ENCODE measurements around the gene PRKCA.

GRCh38 chr17:66506641-66507040 lies 204.2 kb downstream of the PRKCA start:
- TF ChIP-seq, protein P1, sequence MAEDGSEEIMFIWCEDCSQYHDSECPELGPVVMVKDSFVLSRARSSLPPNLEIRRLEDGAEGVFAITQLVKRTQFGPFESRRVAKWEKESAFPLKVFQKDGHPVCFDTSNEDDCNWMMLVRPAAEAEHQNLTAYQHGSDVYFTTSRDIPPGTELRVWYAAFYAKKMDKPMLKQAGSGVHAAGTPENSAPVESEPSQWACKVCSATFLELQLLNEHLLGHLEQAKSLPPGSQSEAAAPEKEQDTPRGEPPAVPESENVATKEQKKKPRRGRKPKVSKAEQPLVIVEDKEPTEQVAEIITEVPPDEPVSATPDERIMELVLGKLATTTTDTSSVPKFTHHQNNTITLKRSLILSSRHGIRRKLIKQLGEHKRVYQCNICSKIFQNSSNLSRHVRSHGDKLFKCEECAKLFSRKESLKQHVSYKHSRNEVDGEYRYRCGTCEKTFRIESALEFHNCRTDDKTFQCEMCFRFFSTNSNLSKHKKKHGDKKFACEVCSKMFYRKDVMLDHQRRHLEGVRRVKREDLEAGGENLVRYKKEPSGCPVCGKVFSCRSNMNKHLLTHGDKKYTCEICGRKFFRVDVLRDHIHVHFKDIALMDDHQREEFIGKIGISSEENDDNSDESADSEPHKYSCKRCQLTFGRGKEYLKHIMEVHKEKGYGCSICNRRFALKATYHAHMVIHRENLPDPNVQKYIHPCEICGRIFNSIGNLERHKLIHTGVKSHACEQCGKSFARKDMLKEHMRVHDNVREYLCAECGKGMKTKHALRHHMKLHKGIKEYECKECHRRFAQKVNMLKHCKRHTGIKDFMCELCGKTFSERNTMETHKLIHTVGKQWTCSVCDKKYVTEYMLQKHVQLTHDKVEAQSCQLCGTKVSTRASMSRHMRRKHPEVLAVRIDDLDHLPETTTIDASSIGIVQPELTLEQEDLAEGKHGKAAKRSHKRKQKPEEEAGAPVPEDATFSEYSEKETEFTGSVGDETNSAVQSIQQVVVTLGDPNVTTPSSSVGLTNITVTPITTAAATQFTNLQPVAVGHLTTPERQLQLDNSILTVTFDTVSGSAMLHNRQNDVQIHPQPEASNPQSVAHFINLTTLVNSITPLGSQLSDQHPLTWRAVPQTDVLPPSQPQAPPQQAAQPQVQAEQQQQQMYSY (CRISPR knock-in tag; IDR thresholded peaks at IDR 0.05), result no peak
- no peak for TF ChIP-seq BHLHE40 (IDR thresholded peaks at IDR 0.05; ENCODE audit: low read length)
- TF ChIP-seq, protein P2, sequence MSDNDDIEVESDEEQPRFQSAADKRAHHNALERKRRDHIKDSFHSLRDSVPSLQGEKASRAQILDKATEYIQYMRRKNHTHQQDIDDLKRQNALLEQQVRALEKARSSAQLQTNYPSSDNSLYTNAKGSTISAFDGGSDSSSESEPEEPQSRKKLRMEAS (IDR thresholded peaks at IDR 0.05), result no peak
- no peak for TF ChIP-seq ZBTB39 (CRISPR knock-in tag; IDR thresholded peaks at IDR 0.05)
- no peak for TF ChIP-seq YY1 (IDR thresholded peaks at IDR 0.05; ENCODE audit: insufficient read depth, insufficient replicate concordance, low read depth, low read length)
- no peak for TF ChIP-seq TGIF2 (CRISPR knock-in tag; IDR thresholded peaks at IDR 0.05)
- no peak for TF ChIP-seq CTCF (CRISPR knock-in tag; IDR thresholded peaks at IDR 0.05)
- no peak for TF ChIP-seq SPEN (CRISPR knock-in tag; IDR thresholded peaks at IDR 0.05; ENCODE audit: low read depth)
- TF ChIP-seq RBM22 (optimal IDR thresholded peaks at IDR 0.05; ENCODE audit: low read length), result no peak
- no peak for TF ChIP-seq THYN1 (CRISPR knock-in tag; IDR thresholded peaks at IDR 0.05; ENCODE audit: borderline replicate concordance, low read depth)
- TF ChIP-seq HES4 (CRISPR knock-in tag; IDR thresholded peaks at IDR 0.05; ENCODE audit: borderline replicate concordance), result no peak
- no peak for TF ChIP-seq SRF (IDR thresholded peaks at IDR 0.05; ENCODE audit: low read depth, low read length)
- TF ChIP-seq, protein P3, sequence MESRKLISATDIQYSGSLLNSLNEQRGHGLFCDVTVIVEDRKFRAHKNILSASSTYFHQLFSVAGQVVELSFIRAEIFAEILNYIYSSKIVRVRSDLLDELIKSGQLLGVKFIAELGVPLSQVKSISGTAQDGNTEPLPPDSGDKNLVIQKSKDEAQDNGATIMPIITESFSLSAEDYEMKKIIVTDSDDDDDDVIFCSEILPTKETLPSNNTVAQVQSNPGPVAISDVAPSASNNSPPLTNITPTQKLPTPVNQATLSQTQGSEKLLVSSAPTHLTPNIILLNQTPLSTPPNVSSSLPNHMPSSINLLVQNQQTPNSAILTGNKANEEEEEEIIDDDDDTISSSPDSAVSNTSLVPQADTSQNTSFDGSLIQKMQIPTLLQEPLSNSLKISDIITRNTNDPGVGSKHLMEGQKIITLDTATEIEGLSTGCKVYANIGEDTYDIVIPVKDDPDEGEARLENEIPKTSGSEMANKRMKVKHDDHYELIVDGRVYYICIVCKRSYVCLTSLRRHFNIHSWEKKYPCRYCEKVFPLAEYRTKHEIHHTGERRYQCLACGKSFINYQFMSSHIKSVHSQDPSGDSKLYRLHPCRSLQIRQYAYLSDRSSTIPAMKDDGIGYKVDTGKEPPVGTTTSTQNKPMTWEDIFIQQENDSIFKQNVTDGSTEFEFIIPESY (CRISPR knock-in tag; IDR thresholded peaks at IDR 0.05), result no peak
- no peak for TF ChIP-seq ZNF101 (CRISPR knock-in tag; IDR thresholded peaks at IDR 0.05; ENCODE audit: borderline replicate concordance, low read depth)

All from HepG2 (cell line).